NCI-H82 treated with DMSO at 0.1 percent for 48 hours (cell line): ENCODE data around the gene KCNAB2.

Experiments used
- DNase-seq: peaks from one replicate; lab custom pipeline; 2025; ENCODE audit not compliant: unreplicated experiment; lab: John Stamatoyannopoulos, UW

Gene KCNAB2

GRCh38 chr1:6029351-6029750 lies 16.3 kb upstream of the KCNAB2 start:
- DNase-seq, result no peak

DNA sequence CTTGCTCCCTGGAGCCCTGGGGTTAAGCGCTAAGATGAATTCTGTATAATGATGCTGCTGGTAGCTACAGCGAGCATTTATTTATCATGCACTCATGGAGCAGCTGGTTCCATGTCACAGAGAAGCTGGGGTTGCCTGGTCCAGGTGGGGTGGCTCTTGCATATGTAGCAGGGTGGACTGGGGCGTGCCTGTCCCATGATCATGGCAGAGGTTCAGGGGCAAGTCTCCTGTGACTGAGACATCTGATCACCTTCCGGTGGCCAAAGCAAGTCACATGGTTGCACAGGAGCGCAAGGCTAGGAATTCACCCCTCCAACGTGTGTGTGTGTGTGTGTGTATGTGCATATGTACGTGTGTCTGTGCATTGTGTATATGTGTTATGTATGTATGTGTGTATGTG lies 15.6 kb upstream of the KCNAB2 start:
- no peak for DNase-seq

GRCh38 chr1:6030547-6031261 lies 15.0 kb upstream of the KCNAB2 start:
- DNase-seq, result no peak

GRCh38 chr1:6033124-6033523 lies 12.6 kb upstream of the KCNAB2 start:
- DNase-seq, result no peak

DNA sequence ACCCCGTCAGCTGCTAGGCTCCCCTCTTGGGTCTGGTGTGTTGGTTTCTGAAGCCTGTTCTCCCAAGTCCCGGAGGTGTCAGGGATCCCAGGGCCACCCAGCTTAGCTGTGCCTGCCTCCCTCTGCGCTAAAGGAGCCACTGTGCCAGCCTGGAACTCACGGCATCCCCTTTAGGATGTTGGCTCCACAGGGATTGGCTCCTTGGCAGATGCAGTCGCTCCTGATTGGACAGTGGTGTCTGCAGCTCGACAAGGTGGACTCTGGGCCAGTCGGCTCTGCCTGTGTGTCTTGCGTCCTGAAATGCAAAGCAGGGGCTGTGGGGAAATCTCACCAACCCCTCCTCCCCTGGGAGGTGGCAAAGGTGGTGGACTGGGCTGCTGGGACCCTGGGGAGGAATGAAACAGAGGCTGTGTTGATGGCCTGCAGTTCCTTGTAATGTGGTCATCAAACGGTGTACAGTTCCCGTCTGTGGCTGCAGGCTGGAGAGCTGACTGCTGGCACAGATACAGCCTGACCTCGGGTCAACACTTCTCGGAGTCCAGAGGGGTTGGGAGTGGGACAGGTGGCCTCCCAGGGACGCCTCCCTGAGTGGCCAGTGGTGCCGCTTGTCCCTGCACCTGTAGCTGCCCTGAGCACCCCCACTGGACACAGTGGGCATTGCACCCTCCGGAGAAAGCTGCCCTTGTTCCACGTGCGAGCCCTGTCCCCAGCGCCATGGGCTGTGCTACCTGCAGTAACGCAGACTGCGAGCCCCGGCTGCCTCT lies 11.5 kb upstream of the KCNAB2 start:
- DNase-seq, result no peak

- DNase-seq, result no peak
Observed at GRCh38 chr1:6034750-6035096, 11.0 kb upstream of the KCNAB2 start.

- DNase-seq, result no peak
Observed at GRCh38 chr1:6035303-6035702, 10.4 kb upstream of the KCNAB2 start.

GRCh38 chr1:6035719-6036118 lies 10.0 kb upstream of the KCNAB2 start:
- no peak for DNase-seq

- DNase-seq, result no peak
Observed at GRCh38 chr1:6037338-6037762, 8.3 kb upstream of the KCNAB2 start.

DNA sequence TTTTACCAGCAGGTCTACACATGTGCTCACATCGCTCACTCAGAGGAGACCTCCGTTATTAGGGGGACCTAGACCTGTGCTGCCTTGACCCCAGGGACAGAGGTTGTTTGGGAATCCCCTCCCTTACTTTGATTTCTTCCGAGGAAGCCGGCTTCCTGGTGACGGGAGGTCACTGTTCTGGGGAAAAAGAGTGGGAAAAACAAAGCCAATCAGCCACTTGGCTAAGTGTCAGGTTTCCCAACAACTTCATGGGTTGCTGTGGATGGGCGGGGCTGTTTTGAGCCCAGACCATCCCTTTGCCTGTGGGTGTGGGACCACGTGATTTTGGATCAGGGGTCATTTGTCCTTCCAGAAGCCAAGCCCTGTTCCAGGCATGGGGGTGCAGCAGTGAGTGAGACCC lies 7.1 kb upstream of the KCNAB2 start:
- DNase-seq, result no peak

DNA sequence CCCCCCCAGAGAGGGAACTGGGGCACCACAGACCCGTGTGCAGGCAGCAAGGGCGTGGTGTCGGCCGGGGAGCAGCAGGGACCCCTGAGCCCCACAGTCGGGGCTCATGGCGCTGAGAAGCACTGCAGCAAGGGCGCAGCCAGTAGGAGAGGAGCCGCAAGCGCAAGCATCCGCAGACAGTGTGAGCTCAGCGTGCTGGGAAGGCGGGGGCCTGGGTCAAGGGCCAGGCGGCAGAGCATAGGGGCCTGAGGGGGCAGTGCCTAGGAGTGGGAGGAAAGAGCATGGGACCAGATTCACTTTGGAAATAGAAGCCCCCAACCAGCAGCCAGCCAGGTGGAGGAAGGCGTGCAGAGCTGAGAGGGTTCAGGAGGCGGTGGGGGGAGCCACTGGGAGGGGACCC lies 6.7 kb upstream of the KCNAB2 start:
- no peak for DNase-seq

DNA sequence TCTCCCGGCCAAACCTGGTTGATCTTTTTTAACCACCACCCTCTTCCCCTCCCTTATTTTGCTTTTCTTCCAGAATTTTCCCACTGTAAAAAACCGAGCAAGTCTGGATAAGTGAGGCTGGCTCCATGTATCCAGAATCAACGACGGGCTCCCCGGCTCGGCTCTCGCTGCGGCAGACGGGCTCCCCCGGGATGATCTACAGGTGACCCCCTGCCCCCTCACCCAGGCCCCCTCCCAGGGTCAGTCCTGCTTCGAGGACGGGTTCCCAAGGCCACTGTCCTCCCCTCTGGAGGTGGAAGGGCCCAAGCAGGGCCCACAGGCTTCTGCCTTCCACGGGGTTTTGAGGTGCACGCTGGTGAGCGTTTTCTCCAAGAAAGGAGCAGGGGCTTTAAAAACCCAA lies 5.2 kb upstream of the KCNAB2 start:
- no peak for DNase-seq

DNA sequence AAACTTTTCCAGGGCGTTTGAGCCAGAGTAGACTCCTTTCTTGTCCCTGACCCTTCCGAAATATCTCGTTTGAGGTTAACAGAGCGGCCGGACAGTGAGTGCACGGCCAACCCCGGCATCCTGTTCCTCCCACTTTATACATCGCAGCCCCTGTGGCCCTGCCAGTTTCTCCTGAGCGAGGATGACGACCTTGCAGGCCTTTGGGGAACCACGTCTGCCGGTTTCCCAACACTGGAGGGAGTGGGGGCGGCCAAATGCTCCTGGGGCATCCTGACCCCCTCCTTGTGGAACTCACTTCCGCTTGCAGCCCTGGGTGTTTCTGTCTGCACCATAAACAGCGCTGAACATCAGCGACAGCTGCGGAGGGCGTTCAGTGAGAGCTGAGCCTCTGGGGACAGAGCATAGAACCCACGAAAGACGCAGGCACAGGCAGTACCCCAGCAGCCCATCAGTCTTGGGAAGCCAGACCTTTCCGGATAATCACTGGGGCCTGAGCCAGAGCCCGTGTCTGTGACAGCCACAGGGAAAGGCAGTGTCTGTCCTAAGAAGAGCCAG lies 4.8 kb upstream of the KCNAB2 start:
- DNase-seq, result no peak

- DNase-seq, result no peak
Observed at GRCh38 chr1:6041432-6042062, 4.1 kb upstream of the KCNAB2 start.

DNA sequence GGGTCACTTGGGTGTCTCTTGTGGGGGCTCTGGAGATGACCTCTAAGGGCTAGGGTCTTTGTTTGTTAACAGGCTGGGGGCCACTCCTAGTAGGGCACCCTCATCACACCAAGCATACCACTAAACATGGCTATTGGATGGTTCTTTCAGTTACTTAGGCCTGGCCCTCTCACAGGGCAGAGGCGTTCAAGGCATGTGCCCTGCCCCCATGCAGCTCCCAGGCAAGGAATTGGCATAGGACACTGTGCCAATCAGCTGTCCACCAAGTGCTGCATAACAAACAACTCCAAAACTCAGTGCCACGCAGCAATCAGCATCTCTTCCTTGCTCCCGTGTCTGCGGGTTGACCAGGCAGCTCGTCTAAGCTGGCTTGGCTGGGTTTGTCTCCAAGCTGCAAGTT lies 2.1 kb upstream of the KCNAB2 start:
- DNase-seq, result no peak

- no peak for DNase-seq
Observed at GRCh38 chr1:6044481-6045109, 1.1 kb upstream of the KCNAB2 start.

GRCh38 chr1:6045110-6045502 lies 582 bp upstream of the KCNAB2 start:
- DNase-seq, result no peak

DNA sequence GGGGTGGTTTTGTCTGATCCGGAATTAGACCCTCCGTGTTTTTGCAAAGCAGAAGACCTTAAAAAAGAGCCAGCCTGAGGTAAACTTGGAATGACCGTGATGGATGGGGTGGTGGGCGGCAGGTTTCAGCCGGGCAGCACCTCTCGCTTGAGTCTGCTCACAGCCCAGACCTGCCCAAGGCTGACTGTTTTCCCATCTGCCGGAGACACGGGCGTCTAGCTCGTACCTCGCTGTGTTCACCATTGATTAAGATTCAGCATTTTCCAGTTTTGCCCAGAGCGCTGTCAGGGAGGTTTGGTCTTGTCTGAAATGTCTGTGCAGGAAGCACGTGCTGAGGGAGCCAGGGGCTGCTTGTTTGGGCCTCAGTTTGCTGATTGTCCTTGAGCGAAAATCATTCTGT lies 591 bp downstream of the KCNAB2 start:
- DNase-seq, result no peak

DNA sequence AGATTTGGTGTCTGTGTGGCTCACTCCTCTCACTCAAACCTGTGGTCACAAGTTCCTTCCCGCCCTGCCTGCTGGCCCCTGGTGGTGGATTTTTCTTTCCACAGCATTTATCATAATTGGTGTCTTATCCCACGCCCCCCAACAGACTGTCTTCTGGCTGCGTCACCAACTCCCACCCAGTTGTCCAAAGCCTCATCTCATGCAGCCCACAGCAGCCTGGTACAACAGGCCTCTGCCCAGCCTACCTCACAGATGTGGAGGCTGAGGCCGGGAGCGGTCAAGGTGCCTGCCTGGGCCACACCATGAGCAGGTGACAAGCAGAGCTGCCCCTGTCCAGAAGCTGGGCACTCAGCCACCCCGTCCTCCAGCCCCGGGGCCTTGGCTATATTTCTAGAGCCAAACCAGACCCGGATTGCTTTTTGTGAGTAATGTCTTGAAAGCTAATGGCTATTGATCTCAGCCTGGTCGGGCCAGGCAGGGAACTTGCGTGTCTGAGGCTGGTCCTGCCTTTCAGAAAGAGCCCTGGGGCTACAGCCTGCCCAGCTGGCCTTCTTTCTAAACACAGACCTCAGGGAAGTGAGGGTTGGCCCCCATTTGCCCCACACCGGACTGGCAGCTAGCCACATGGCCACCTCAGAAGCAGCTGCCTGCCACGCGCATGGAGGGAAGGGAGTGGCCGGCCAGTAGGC lies 2.6 kb downstream of the KCNAB2 start:
- DNase-seq, result no peak

DNA sequence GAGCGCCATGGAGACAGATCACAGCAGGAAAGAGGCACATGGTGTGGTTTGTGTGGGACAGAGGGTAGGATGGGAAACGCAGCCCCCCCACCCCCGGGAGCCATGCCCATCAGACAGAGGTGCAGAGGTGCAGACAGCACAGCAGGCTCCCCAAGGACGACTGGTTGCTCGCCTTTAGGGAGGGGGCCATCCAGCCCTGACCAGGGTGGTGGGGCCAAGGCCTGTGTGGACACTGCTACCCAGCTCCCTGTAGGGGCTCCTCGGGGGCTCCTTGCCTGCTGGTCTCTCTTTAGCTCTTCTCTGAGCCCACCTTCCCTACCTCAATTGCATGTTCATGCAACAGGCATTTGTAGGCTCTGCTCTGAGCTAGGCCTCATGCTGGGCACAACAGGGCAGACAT lies 3.7 kb downstream of the KCNAB2 start:
- no peak for DNase-seq

DNA sequence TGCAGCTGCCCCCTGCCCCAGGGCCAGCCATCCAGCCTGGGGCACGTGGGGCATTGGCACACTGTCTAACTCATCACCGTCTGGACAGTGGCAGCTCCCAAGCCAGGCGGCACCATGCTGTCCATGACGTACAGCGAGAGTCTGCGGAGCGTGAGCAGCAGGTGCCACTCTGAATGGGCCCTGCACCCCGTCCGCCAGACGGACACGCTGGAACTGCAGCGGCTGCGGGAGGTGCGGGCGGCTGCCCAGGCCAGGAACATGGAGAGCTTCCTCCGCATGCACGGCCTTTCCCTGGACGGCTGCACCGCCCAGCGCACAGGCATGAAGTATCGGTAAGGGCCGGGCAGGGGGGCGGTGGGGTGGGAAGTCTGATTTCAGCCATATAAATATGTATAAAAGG lies 5.7 kb downstream of the KCNAB2 start:
- DNase-seq, result no peak
